KG1 (cell line): Measurements from ENCODE around the gene AASDH.

Experiments used
- DNase-seq: peaks from one replicate; lab custom pipeline; 2025; lab: John Stamatoyannopoulos, UW

AASDH gene

DNA sequence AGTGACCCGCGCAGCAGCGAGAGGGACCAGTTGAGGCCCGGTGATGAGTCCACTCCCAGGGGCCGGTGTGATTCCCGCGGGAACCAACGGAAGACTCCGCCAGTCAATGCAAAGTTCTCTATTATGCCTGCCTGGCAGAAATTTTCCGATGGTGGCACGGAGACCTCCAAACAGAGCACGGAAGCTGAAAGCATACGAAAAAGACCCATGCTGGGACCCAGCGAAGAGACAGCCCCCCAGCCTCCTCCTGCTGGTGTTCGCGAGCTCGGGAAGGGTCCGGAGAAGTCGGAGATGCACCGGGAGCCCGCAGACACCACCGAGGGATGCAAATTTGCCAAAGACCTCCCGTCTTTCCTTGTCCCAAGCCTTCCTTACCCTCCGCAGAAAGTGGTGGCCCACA, 71.7 kb downstream of the AASDH start:
- DNase-seq = no peak

DNA sequence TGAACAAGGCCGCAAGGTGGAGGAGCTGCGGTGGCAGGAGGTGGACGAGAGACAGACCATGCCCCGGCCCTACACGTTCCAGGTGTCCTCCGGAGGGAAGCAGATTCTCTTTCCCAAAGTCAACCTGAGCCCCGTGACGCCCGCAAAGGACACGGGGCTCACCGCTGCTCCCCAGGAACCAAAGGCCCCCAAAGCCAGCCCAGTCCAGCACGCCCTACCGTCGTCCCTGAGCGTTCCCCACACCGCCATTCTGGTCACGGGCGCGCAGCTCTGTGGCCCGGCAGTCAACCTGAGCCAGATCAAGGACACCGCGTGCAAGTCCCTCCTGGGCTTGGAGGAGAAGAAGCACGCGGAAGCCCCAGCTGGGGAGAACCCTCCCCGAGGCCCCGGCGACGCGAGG, 72.2 kb downstream of the AASDH start:
- no peak for DNase-seq

DNA sequence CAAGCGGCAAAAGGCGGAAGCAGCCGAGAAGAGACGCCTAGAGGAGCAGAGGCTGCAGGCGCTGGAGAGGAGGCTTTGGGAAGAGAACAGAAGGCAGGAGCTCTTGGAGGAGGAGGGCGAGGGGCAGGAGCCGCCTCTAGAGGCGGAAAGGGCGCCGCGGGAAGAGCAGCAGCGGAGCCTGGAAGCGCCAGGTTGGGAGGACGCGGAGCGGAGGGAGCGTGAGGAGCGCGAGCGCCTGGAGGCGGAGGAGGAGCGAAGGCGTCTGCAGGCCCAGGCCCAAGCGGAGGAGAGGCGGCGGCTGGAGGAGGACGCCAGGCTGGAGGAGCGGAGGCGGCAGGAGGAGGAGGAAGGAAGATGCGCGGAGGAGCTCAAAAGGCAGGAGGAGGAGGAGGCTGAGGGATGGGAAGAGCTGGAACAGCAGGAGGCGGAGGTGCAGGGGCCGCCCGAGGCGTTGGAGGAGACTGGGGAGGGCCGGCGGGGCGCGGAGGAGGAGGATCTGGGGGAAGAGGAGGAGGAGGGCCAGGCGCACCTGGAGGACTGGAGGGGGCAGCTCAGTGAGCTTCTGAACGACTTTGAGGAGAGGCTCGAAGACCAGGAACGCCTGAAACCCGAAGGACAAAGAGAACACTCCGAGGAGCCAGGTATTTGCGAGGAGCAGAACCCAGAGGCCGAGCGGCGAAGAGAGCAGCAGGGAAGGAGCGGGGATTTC, 72.9 kb downstream of the AASDH start:
- DNase-seq = no peak

DNA sequence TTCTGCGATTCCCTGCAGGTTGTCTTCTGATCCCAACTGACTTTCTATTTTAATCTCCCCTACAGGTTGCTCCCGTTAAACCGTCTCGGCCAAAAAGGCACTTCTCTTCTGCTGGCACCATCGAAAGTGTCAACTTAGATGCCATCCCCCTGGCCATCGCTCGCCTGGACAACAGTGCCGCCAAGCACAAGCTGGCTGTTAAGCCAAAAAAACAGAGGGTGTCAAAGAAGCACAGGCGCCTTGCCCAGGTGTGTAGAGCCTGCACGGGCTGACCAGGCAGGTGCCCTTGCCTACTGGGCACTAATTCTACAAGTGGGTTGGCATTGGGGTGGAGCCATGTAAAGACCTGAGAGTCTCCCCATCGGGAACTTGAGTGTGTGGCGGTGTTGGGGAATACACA, 74.2 kb downstream of the AASDH start:
- no peak for DNase-seq

DNA sequence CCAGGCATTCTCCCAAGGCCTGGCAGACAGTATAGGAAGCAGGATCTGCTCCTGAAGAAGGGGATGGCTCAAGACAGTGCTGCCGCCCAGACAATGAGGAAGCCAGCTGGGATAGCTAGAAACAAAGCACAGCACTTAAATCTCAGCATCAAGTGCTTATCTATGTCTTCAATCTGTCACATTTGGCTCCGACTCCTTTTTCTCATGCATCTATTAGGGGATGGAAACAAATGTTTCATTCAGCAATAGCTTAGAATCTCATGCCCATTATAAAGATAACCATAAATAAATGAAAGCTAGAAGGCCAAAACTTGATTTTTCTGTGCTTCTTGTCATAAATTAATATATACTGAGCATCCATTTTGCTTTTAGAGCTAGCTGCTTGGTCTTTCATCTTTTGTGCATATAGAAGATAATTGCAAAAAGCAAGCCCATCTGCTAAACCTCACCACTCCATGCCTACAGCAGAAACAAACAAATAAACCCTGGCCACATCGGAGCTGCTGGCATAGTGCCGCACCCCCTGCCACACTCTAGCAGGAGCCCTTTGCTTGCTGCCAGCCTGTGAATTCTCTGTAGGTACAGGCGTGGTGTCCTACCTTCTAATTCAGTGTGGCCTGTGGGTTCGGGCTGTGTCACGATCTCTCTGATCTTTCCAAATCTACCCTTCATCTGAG, 75.9 kb downstream of the AASDH start:
- no peak for DNase-seq

DNA sequence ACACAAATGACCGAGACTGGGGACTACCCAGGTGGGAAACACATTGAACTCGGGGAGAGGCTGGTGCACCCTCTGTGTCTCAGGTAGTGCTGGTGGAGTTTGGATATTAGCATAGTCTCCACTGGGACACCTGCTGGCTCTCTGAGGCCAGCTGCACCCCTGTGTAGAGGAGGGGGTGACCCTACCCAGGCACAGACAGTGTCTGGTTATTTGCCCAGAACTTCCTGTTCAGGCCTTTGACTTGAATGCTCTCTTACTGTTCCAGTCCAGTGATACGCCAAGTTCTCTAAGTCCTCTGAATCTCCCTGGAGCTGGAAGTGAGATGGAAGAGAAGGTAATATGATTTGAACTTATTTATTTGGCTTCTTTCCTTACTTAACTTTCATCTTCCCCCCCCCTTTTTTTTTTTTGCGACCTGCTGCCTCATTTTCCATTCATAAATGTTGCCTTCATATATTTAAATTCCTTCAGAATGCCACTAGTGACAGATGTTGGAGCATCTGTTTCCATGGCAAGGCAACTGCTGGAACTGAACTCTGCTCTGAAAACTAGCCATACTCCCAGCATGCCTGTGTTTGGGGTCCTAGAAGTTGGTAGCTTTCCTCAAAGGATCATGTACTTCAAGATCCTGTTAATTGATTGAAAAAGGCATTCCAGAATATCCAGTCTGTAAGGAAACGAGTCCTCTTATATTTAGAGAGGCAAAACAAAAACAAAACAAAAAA, 76.7 kb downstream of the AASDH start:
- no peak for DNase-seq

DNA sequence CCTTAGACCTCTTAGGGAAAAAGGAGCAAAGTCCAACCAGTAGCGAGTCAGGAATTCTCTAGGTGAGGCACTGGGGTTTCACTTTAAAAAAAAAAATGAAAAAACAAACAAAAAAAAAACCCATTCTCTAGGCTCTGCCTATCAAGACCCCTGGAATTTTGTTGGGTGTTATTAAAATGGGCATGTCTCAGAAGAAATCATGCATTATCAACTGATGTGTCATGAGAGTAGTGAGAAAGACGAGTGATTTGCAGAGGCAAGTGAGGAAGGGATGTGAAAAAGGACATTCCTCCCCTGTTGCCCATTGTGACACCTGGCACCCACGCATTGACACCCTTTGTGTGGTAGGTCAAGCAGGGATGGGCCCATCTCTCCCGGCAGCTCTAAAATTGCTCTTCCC, 78.9 kb downstream of the AASDH start:
- DNase-seq = no peak

DNA sequence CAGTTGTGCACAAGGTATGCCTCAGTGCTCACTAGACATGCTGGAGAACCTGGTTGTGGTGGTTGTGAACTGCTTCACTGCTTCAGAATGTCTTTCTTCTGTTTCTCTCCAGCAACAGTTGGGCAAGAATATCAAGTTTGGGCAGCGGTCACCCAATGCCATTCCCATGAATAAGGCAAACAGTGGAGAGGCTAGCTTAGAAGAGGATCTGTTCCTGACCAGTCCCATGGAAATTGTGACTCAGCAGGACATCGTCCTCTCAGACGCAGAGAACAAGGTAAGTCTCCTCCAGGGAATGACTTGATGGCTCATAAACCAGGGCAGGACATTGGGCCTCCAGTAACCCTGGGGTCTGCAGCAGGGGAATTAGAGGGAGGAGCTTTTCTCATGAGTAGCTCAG, 79.9 kb downstream of the AASDH start:
- no peak for DNase-seq

DNA sequence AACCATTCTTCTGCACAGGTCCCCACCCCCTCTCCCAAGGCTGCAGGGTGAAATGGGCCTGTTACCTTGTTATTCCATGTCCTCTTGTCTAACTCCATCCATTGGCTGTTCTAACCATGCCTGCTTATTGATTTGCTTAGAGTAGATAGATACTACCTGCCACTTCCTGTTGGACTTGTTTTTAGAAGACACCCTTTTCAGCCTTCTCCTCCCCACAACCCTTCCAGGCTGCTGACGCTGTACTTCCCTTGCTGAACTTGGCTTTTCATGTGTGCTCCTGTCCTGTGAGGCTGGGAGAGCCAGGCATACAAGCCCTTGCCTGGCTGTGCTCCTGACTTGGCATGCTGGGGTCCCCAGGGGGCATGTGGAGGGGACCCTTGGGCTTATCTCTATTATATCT, 81.9 kb downstream of the AASDH start:
- DNase-seq = no peak

DNA sequence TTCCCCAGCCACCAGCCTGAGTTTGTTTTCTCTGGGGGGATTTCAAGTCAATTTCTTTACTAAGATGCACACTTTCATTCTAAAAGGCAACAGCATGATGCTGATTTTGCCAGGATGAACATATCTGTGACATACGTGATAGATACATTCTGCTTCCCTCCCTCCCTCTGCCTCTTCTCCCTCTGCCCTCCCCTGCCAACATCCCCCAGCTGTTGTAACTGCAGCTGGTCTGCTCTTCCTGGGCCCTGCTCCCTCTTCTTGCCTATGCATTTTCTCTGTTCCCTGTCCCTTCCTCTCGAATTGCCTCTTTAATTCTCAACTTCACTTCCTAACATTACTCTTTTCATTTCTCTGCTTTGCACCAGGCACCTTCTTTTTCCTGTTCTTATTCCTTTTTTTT, 83.4 kb downstream of the AASDH start:
- no peak for DNase-seq

DNA sequence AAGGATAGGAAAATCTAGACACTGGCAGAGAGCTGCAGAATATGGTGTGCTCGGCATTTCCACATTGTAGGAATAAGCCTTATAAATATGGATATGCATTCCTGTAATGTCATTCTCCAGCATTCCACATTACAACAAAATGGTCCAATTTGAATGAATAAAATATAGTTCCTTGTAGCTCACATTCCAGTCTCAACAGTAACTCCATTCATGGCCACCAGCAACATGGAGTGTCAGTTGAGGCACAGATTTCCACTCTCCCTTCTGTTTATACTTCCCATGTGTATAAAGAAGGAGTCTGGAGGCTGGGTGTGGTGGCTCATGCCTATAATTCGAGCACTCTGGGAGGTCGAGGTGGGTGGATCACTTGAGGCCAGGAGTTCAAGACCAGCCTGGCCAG, 84.5 kb downstream of the AASDH start:
- no peak for DNase-seq

DNA sequence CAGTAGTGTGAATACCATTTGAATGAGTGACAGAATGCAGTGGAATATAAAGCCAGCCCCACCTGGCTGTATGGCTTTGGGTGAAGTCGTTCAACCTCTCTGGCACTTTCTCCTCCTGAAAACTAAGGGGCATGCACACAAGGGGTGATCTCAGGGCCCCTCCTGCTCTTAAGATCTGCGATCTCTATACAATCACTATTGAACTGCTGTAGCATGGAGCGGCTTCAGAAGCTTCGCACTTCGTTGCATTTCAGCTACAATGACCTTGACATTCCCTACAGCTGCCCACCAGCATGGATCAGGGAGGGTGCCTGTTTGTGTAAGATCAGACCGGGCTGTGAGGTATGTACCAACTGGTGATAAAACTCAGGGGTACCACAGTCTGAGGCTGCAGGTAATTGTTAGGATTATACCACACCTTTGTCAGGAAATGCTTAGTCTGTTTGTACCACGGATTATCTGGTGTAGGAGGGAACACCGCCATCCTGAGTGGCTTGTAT, 85.2 kb downstream of the AASDH start:
- DNase-seq = no peak

DNA sequence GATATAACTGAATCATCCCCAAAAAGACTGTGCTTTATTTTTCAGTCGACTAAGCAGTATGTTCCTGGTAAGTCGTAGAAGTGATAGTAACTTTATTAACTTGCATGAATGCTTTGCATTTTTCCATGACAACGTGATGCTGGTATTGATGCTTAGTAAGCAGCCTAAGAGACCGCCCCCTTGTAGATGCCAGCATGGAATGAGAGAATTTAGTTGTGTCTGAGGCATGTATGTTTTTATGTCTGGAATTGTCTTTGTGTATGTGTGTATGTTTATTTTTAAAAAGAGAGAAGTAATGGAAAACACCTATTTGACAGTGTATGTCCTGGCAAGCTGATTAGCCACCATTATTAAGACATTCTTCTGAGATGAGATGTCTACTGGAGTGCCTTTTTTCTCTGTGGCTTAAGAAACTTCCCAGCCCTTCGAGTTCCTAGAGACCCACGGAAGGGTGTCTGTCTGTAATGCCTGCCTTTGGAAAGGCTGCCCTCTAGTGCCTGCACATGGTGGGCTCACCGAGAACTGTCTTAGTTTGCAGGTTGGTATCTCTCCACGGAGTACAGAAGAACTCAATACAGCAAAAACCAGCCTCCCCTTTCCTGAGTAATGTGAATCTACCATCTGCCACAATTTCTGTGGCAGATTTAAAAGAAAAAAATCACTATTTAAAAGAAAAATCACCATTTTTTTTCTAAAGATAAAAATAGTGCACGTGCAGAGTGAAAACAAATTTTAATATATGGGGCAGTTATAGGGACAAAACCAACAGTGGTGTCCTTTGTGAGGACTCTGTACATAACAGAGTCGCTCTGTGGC, 85.9 kb downstream of the AASDH start:
- peak; percentile 42 for DNase-seq

DNA sequence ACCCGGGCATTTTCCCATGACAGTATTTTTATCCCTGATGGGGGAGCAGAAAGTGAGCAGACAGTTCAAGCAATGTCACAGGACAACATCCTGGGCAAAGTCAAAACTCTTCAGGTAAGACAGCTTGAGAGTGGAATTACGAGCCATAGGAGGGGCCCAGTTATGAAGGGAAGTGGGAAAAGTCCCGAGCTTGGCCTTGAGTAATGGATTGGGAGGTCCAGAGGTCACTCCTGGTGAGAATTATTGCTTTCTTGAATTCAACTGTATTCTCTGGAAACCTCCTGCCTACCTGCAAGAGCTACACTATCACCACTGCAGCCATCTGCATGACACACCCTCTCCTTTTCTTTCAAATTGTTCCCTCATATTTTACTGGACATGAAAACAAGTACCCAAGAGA, 89.1 kb downstream of the AASDH start:
- no peak for DNase-seq

DNA sequence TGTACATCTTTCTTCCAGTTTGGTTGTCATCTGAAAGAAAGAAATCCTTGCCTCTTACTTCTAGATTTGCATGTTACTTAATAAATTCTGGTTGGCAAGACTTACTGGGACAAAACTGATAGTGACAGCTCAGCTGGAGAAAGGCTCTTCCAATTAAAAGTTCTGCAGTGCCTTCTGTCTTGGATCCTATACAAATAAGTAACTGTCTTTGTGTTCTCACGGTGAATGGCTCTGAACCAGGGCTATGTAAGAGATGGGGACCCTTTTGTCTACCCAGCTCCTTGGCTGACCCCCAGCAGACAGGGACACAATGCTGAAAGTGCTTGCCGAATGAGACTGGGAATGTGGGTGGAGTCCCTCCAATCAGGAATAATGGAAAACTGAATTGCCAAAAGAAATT, 89.5 kb downstream of the AASDH start:
- DNase-seq = no peak

DNA sequence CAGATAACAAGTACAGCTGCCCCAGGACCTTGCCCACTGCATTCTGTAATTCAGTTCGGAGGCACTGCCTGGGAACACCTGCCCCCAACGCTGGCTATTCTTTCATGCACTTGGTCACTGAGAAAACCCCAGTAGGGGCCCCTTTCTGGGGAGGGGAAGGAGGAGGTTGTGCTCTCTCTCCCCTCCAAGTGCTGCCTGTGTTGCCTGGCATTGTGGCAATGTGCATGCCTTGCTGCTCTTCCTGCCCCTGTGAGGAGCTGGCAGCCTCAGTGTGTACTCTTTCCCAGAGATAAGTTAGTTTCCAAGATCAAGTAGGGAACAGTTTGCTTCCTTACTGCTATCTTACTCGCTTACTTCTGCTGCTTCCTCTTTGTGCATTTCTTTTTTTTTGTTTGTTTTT, 90.8 kb downstream of the AASDH start:
- no peak for DNase-seq

DNA sequence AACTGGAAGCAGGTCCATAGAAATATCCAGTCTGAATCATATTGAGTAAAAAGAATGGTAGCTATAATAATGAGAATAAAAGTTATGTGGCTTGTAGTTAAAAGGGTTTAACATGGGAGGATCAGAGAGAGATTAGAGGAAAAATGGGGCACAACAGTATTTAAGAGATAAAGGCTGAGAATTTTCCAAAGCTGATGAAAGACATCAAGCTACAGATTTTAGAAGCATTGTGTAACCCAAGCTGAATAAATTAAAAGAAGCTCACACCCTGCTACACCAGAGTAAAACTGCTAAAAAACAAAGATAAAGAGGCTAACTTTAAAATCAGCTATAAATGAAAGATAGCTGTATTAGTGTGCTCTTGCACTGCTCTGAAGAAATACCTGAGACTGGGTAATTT, 94.2 kb downstream of the AASDH start:
- no peak for DNase-seq

DNA sequence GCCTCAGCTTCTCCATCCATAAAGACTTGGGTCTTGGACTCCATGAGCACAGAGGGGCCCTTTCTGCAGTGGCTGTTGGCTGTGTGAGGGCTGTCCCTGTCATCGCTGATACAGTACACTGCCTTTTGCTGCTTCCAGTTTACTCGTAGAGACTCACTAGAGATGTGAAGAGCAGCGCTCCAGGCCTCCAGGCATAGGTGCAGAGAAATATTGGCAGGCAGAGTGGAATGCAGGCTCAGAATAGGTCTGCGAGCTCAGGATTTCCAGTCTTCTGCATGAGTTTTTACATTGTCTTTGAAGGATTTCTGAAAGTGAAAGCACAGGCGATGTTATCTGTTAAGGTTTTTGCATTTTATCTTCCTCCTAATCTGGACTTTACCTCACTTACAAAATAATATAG, 97.4 kb downstream of the AASDH start:
- DNase-seq = no peak

DNA sequence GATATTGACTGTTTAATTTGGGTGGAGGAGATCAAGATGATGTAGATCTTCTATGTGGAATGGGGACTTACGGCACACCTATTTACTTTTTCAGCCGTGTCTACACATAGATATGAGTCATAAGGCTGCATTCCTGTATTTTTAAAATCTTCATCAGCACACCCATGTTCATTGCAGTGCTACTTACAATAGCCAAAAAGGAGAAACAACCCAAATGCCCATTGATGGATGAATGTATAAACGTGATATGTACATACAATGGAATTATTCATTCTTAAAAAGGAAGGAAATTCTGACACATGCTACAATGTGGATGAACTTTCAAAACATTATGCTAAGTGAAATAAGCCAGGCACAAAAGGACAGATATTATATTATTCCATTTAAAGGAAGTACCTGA, 98.6 kb downstream of the AASDH start:
- no peak for DNase-seq
